ENCODE measurements around the gene VSNL1.

- TF ChIP-seq CTCF (IDR thresholded peaks at IDR 0.05; ENCODE audit: insufficient read depth, low read length, poor library complexity, severe bottlenecking), result no peak
- no peak for TF ChIP-seq EZH2phosphoT487 (conservative IDR thresholded peaks at IDR 0.05; ENCODE audit: low read length)
Measured at GRCh38 chr2:17536416-17536815, 4.1 kb upstream of the VSNL1 start.
